Glutamatergic neuron (in vitro differentiated cells): ENCODE measurements around the gene SKP1. TPM values are rescaled to one million over a fixed set of nuclear protein-coding genes. Genes with fewer than 3 reads are reported as not detected.

Experiments used
- DNase-seq: peaks from one replicate; pipeline ENCODE4 v3.0.0; 2022
- H3K27ac Mint-ChIP-seq: one replicate; pipeline ENCODE4 v1.8.0; 2020; ENCODE audit warnings: mild to moderate bottlenecking, mixed read lengths, inconsistent platforms; ENCODE audit not compliant: unreplicated experiment
- H3K27me3 Mint-ChIP-seq: one replicate; pipeline ENCODE4 v1.8.0; 2020; ENCODE audit warnings: mild to moderate bottlenecking, moderate library complexity, mixed read lengths, inconsistent platforms; ENCODE audit not compliant: unreplicated experiment
- H3K36me3 Mint-ChIP-seq: one replicate; pipeline ENCODE4 v1.8.0; 2020; ENCODE audit warnings: mild to moderate bottlenecking, mixed read lengths, inconsistent platforms; ENCODE audit not compliant: unreplicated experiment
- H3K4me1 Mint-ChIP-seq: one replicate; pipeline ENCODE4 v1.8.0; 2020; ENCODE audit warnings: mild to moderate bottlenecking, low read depth, mixed read lengths, inconsistent platforms; ENCODE audit not compliant: unreplicated experiment
- H3K4me3 Mint-ChIP-seq: one replicate; pipeline ENCODE4 v1.8.0; 2020; ENCODE audit warnings: mild to moderate bottlenecking, mixed read lengths, inconsistent platforms; ENCODE audit not compliant: unreplicated experiment
- H3K9me3 Mint-ChIP-seq: one replicate; pipeline ENCODE4 v1.8.0; 2020; ENCODE audit warnings: mild to moderate bottlenecking, moderate library complexity, mixed read lengths, inconsistent platforms; ENCODE audit not compliant: unreplicated experiment
- total RNA-seq: library from RNA; stranded (reverse); fragmentation: NEBNext Ultra II Directional; extraction: Animal tissue kit (Norgen Biotek cat#: 25700); gene quantifications from one replicate; pipeline ENCODE4 v1.2.1, GENCODE V29; 2021; ENCODE audit not compliant: unreplicated experiment
- TF ChIP-seq, protein P1 (sequence below): fragments of 200-600 bp; sonication (generic); IDR thresholded peaks from one replicate; pipeline ENCODE4 v1.5.0; 2021; ENCODE audit not compliant: partially characterized antibody, unreplicated experiment

The SKP1 gene
- total RNA-seq, 1 donor from 2014 or later, result 345 TPM

DNA sequence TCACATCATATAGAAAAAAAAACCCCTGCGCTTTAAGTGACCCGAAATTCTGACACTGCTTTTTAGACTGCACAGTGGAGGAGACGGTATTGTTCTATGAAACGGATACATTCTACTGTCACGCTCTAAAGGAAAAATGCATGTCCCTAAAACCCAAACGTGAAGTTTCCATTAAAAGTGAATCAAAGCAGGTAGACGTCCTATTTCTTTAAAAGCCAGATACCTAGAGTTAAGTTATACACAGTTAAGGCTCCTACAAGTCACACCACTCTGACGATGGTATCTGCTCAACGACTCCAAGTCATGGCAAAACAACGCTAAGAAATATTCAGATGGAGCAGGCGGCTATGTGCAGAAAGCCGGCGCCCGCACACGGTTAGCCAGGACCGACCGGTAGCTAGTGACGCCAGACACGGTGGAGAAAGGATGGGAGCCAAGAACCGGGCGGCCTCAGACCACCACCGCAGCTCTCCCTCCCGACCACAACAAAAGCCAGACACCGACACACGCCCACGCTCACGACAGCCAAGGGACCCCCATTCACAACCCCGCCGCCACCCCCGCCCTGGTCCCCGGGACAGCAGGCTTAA, 734 bp downstream of the SKP1 start:
- Mint-ChIP-seq H3K4me1 (peaks cover 8% of the 10 kb centered on the region), H3K27me3 (peaks cover 4% of the 10 kb centered on the region), H3K27ac (peak overlapping the region; percentile 94), H3K36me3 (peaks cover 4% of the 10 kb centered on the region), H3K9me3 (peaks cover 4% of the 10 kb centered on the region), H3K4me3 (peak overlapping the region; percentile 97)
- DNase-seq, result no peak
- TF ChIP-seq, protein P1, sequence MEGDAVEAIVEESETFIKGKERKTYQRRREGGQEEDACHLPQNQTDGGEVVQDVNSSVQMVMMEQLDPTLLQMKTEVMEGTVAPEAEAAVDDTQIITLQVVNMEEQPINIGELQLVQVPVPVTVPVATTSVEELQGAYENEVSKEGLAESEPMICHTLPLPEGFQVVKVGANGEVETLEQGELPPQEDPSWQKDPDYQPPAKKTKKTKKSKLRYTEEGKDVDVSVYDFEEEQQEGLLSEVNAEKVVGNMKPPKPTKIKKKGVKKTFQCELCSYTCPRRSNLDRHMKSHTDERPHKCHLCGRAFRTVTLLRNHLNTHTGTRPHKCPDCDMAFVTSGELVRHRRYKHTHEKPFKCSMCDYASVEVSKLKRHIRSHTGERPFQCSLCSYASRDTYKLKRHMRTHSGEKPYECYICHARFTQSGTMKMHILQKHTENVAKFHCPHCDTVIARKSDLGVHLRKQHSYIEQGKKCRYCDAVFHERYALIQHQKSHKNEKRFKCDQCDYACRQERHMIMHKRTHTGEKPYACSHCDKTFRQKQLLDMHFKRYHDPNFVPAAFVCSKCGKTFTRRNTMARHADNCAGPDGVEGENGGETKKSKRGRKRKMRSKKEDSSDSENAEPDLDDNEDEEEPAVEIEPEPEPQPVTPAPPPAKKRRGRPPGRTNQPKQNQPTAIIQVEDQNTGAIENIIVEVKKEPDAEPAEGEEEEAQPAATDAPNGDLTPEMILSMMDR, result no peak

- H3K4me1 Mint-ChIP-seq, result peaks cover 8% of the 10 kb centered on the region
- peak overlapping the region; percentile 97 for H3K4me3 Mint-ChIP-seq
- H3K27ac Mint-ChIP-seq, result peak overlapping the region; percentile 62
- H3K27me3 Mint-ChIP-seq, result peaks cover 4% of the 10 kb centered on the region
- DNase-seq, result no peak
- H3K9me3 Mint-ChIP-seq, result peaks cover 4% of the 10 kb centered on the region
- peaks cover 4% of the 10 kb centered on the region for H3K36me3 Mint-ChIP-seq
- TF ChIP-seq, protein P1, result no peak
Measured at GRCh38 chr5:134174841-134175839, 1.6 kb downstream of the SKP1 start.

DNA sequence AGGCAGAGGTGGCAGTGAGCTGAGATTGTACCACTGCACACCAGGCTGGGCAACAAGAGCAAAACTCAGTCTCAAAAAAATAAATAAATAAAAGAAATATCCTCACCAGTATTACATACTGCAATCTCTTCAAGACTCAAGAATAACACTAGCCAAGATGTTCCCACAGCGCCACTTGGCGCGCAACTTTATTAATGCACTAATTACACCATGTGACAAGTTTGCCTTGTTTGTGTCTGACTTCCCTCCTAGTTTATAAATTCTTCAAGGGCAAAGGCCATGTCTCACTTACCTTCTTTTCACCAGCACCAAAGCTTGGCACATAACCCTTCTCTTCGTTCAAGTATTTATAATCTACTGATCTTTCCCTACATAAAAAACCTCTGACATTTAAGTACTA, 4.8 kb downstream of the SKP1 start:
- peaks cover 3% of the 10 kb centered on the region for H3K9me3 Mint-ChIP-seq
- no peak for DNase-seq
- H3K4me3 Mint-ChIP-seq, result no peak overlapping the region
- TF ChIP-seq, protein P1, result no peak
- H3K4me1 Mint-ChIP-seq, result peaks cover 5% of the 10 kb centered on the region
- H3K27ac Mint-ChIP-seq, result no peak overlapping the region
- peaks cover 3% of the 10 kb centered on the region for H3K27me3 Mint-ChIP-seq
- peaks cover 4% of the 10 kb centered on the region for H3K36me3 Mint-ChIP-seq

DNA sequence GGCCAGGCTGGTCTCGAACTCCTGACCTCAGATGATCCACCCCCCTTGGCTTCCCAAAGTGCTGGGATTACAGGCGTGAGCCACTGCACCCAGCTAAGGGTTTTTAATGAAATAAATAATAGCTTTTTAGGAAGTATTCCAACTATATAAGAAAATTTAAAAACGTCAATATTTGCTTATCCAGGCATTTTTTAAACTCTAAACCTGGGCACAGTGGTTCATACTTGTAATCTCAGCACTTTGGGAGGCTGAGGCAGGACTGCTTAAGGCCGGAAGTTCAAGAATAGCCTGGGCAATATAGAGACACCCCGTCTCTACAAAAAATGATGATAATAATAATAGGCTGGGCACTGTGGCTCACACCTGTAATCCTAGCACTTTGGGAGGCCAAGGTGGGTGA, 14.2 kb downstream of the SKP1 start:
- Mint-ChIP-seq H3K9me3 (peaks cover 2% of the 10 kb centered on the region), H3K4me3 (no peak overlapping the region), H3K4me1 (no peaks in the 10 kb centered on the region), H3K27me3 (no peaks in the 10 kb centered on the region), H3K36me3 (no peaks in the 10 kb centered on the region), H3K27ac (no peak overlapping the region)
- DNase-seq, result no peak
- TF ChIP-seq, protein P1, result no peak
